Neural cell (in vitro differentiated cells): Measurements from ENCODE around the gene CFB. TPM values are rescaled to one million over a fixed set of nuclear protein-coding genes. Genes with fewer than 3 reads are reported as not detected.

Experiments
- H2AFZ ChIP-seq: fragments of 200-600, 300-800 bp; sonication (generic), shearing (Covaris generic); 2 replicates; pipeline ENCODE4 v1.6.0; 2014; ENCODE audit warnings: low read depth, mild to moderate bottlenecking, antibody characterized with exemption, low read length, moderate library complexity
- H3F3A ChIP-seq: fragments of 200-600 bp; shearing (Covaris generic); 2 replicates; pipeline ENCODE4 v1.6.1; 2016; ENCODE audit warnings: mild to moderate bottlenecking, moderate library complexity, mixed read lengths, antibody characterized with exemption, low read length; ENCODE audit not compliant: insufficient read depth, poor library complexity, severe bottlenecking
- H3K27ac ChIP-seq: fragments of 200-600, 300-800 bp; sonication (generic), shearing (Covaris generic); 2 replicates; pipeline ENCODE4 v1.5.1; 2014; ENCODE audit warnings: mild to moderate bottlenecking, low read length, moderate library complexity
- H3K27me3 ChIP-seq: fragments of 300-800, 200-600 bp; sonication (generic), shearing (Covaris generic); 2 replicates; pipeline ENCODE4 v1.6.0; 2014; ENCODE audit warnings: mild to moderate bottlenecking, low read depth, low read length, moderate library complexity; ENCODE audit not compliant: insufficient read depth
- H3K36me3 ChIP-seq: fragments of 300-800, 200-600 bp; sonication (generic), shearing (Covaris generic); 2 replicates; pipeline ENCODE4 v1.5.1; 2014; ENCODE audit warnings: mild to moderate bottlenecking, antibody characterized with exemption, low read length, moderate library complexity; ENCODE audit not compliant: insufficient read depth
- H3K4me2 ChIP-seq: fragments of 300-800, 200-600 bp; sonication (generic), shearing (Covaris generic); 2 replicates; pipeline ENCODE4 v1.6.0; 2014; ENCODE audit warnings: mild to moderate bottlenecking, low read length
- H3K4me3 ChIP-seq: fragments of 300-800, 200-600 bp; sonication (generic), shearing (Covaris generic); 2 replicates; pipeline ENCODE4 v1.5.1; 2014; ENCODE audit warnings: mild to moderate bottlenecking, low read length, moderate library complexity
- H3K79me2 ChIP-seq: fragments of 200-600 bp; shearing (Covaris generic); replicated peaks from 2 replicates; pipeline ENCODE4 v1.6.0; 2014; ENCODE audit warnings: mild to moderate bottlenecking, low read length, moderate library complexity; ENCODE audit not compliant: insufficient read depth
- H3K9ac ChIP-seq: fragments of 300-800, 200-600 bp; sonication (generic), shearing (Covaris generic); 2 replicates; pipeline ENCODE4 v1.6.1; 2016; ENCODE audit warnings: mild to moderate bottlenecking, low read length, mixed read lengths
- H3K9me2 ChIP-seq: fragments of 200-600 bp; shearing (Covaris generic); 2 replicates; pipeline ENCODE4 v1.6.1; 2016; ENCODE audit warnings: mild to moderate bottlenecking, low read length, mixed read lengths; ENCODE audit not compliant: insufficient read depth
- H3K9me3 ChIP-seq: fragments of 200-600, 300-800 bp; sonication (generic), shearing (Covaris generic); 2 replicates; pipeline ENCODE4 v1.6.1; 2016; ENCODE audit warnings: mild to moderate bottlenecking, mixed run types, low read length, moderate library complexity, mixed read lengths
- H4K20me1 ChIP-seq: fragments of 200-600 bp; shearing (Covaris generic); 2 replicates; pipeline ENCODE4 v1.6.1; 2016; ENCODE audit warnings: mild to moderate bottlenecking, mixed run types; ENCODE audit not compliant: insufficient read depth
- EP300 ChIP-seq: fragments of 450-650 bp; conservative IDR thresholded peaks from 2 replicates; pipeline ENCODE4 v1.6.1; 2014; ENCODE audit warnings: antibody characterized with exemption, mild to moderate bottlenecking, moderate library complexity; ENCODE audit not compliant: poor library complexity, severe bottlenecking
- EZH2 ChIP-seq: fragments of 200-600, 300-800 bp; shearing (Covaris generic), sonication (generic); IDR thresholded peaks from 2 replicates; pipeline ENCODE4 v1.6.1; 2014; ENCODE audit warnings: antibody characterized with exemption, low read length, borderline replicate concordance, mild to moderate bottlenecking; ENCODE audit not compliant: insufficient read depth, poor library complexity, severe bottlenecking
- MXI1 ChIP-seq: fragments of 450-650 bp; conservative IDR thresholded peaks from 2 replicates; pipeline ENCODE4 v1.6.1; 2014; ENCODE audit warnings: antibody characterized with exemption, mild to moderate bottlenecking; ENCODE audit not compliant: poor library complexity, severe bottlenecking
- POLR2AphosphoS5 ChIP-seq: IDR thresholded peaks from 2 replicates; pipeline ENCODE4 v1.6.1; 2012
- RAD21 ChIP-seq: fragments of 450-650 bp; conservative IDR thresholded peaks from 2 replicates; pipeline ENCODE4 v1.6.1; 2014; ENCODE audit warnings: antibody characterized with exemption, mild to moderate bottlenecking, moderate library complexity
- SMC3 ChIP-seq: fragments of 450-650 bp; conservative IDR thresholded peaks from 2 replicates; pipeline ENCODE4 v1.6.1; 2014; ENCODE audit warnings: antibody characterized with exemption, mild to moderate bottlenecking, moderate library complexity; ENCODE audit not compliant: poor library complexity
- TAF1 ChIP-seq: IDR thresholded peaks from 2 replicates; pipeline ENCODE4 v1.6.1; 2012; ENCODE audit warnings: low read depth
- polyA plus RNA-seq: library from polyadenylated mRNA; depleted of rRNA; stranded (reverse); fragments of >200 nt; gene quantifications from 2 replicates; pipeline ENCODE4 v1.2.3, GENCODE V29; 2014
- TF ChIP-seq, protein P1 (sequence below): fragments of 450-650 bp; IDR thresholded peaks from 2 replicates; pipeline ENCODE4 v1.5.1; 2014; ENCODE audit warnings: antibody characterized with exemption, mild to moderate bottlenecking, moderate library complexity; ENCODE audit not compliant: poor library complexity, severe bottlenecking
- TF ChIP-seq, protein P2 (sequence below): IDR thresholded peaks from 2 replicates; pipeline ENCODE4 v1.6.1; 2012; ENCODE audit warnings: borderline replicate concordance

The CFB gene
- polyA plus RNA-seq, 1 donor from 2014 or later, result 0.97 TPM

DNA sequence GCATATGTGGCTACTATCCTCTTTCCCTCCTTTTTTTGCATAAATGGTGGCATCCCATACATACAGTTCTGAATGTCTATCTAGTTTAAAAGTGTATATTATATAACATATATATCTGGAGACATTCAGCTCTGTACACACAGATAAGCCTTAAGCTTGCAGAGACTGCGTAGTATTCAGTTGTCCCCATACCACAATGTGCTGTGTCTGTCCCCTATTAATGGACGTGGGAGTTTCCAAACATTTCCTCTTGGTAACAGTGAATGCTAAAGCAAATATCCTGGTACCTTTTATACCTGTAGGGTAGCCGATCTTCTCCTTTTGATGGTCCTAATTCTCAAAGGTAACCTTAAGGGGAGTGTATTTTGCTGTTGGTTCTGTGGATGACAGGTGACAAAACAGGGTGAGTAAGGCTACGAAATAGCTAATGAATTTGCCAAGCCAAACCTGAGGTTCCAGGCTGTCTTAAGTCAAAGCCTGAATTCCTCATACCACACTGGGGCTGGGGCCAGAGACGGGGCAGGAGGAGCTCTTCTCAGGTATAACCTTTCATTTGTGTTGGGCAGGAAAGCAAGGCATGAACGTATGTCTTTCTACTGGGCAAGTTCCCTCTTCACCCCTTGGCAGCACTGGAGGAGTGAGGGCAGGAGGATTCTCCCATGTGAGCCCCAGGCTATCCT is 26.1 kb upstream of the CFB start:
- Histone ChIP-seq H3K9me2 (no peaks in the 10 kb centered on the region), H3K9ac (no peak overlapping the region), H3K9me3 (no peaks in the 10 kb centered on the region), H3K4me3 (no peak overlapping the region), H3K27me3 (no peaks in the 10 kb centered on the region), H2AFZ (no peak overlapping the region), H4K20me1 (no peaks in the 10 kb centered on the region), H3F3A (no peaks in the 10 kb centered on the region), H3K79me2 (no peaks in the 10 kb centered on the region), H3K27ac (no peak overlapping the region), H3K36me3 (no peaks in the 10 kb centered on the region), H3K4me2 (no peak overlapping the region)
- TF ChIP-seq RAD21, result no peak
- TF ChIP-seq SMC3, result no peak
- TF ChIP-seq TAF1, result no peak
- TF ChIP-seq, protein P1, sequence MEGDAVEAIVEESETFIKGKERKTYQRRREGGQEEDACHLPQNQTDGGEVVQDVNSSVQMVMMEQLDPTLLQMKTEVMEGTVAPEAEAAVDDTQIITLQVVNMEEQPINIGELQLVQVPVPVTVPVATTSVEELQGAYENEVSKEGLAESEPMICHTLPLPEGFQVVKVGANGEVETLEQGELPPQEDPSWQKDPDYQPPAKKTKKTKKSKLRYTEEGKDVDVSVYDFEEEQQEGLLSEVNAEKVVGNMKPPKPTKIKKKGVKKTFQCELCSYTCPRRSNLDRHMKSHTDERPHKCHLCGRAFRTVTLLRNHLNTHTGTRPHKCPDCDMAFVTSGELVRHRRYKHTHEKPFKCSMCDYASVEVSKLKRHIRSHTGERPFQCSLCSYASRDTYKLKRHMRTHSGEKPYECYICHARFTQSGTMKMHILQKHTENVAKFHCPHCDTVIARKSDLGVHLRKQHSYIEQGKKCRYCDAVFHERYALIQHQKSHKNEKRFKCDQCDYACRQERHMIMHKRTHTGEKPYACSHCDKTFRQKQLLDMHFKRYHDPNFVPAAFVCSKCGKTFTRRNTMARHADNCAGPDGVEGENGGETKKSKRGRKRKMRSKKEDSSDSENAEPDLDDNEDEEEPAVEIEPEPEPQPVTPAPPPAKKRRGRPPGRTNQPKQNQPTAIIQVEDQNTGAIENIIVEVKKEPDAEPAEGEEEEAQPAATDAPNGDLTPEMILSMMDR, result no peak
- no peak for TF ChIP-seq MXI1
- TF ChIP-seq EP300, result no peak
- TF ChIP-seq, protein P2, sequence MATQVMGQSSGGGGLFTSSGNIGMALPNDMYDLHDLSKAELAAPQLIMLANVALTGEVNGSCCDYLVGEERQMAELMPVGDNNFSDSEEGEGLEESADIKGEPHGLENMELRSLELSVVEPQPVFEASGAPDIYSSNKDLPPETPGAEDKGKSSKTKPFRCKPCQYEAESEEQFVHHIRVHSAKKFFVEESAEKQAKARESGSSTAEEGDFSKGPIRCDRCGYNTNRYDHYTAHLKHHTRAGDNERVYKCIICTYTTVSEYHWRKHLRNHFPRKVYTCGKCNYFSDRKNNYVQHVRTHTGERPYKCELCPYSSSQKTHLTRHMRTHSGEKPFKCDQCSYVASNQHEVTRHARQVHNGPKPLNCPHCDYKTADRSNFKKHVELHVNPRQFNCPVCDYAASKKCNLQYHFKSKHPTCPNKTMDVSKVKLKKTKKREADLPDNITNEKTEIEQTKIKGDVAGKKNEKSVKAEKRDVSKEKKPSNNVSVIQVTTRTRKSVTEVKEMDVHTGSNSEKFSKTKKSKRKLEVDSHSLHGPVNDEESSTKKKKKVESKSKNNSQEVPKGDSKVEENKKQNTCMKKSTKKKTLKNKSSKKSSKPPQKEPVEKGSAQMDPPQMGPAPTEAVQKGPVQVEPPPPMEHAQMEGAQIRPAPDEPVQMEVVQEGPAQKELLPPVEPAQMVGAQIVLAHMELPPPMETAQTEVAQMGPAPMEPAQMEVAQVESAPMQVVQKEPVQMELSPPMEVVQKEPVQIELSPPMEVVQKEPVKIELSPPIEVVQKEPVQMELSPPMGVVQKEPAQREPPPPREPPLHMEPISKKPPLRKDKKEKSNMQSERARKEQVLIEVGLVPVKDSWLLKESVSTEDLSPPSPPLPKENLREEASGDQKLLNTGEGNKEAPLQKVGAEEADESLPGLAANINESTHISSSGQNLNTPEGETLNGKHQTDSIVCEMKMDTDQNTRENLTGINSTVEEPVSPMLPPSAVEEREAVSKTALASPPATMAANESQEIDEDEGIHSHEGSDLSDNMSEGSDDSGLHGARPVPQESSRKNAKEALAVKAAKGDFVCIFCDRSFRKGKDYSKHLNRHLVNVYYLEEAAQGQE, result no peak
- TF ChIP-seq POLR2AphosphoS5, result no peak
- no peak for TF ChIP-seq EZH2

DNA sequence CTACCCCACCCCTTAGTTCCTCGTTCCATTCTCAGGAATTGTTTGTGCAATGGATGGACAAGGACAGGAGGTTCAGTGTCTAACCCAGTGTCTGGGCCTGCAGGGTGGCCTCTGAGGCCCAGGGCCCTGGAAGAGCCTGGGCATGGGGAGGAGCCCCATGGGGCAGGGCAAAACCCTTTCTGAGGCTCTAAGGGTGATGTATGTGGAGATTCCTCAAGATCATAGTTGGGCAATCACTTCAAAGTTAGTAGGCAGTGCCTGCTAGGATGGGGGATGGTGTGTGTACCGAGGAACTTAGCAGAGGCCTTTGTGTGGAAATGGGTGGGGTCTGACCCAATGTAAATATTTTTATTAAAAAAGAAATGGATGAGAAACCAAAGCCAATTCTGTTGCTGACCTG is 25.1 kb upstream of the CFB start:
- no peaks in the 10 kb centered on the region for H4K20me1 ChIP-seq
- no peak overlapping the region for H2AFZ ChIP-seq
- no peaks in the 10 kb centered on the region for H3K36me3 ChIP-seq
- H3K27ac ChIP-seq, result no peak overlapping the region
- no peak overlapping the region for H3K4me2 ChIP-seq
- H3K9ac ChIP-seq, result no peak overlapping the region
- no peak overlapping the region for H3K4me3 ChIP-seq
- H3K9me2 ChIP-seq, result no peaks in the 10 kb centered on the region
- no peaks in the 10 kb centered on the region for H3K79me2 ChIP-seq
- H3K27me3 ChIP-seq, result no peaks in the 10 kb centered on the region
- no peaks in the 10 kb centered on the region for H3K9me3 ChIP-seq
- TF ChIP-seq RAD21 (no peak), POLR2AphosphoS5 (no peak), EZH2 (no peak), EP300 (no peak), MXI1 (no peak), SMC3 (no peak), TAF1 (no peak)
- TF ChIP-seq, protein P2, result no peak
- H3F3A ChIP-seq, result no peaks in the 10 kb centered on the region
